NB4 (cell line): Measurements from ENCODE around the gene KDSR.

Source experiments
- MYC ChIP-seq: IDR thresholded peaks from 2 replicates; pipeline ENCODE4 v1.6.1; 2011; ENCODE audit warnings: low read depth, low read length
- POLR2A ChIP-seq: IDR thresholded peaks from 2 replicates; pipeline ENCODE4 v1.6.1; 2011; ENCODE audit warnings: mild to moderate bottlenecking; ENCODE audit not compliant: insufficient read length; ENCODE audit errors: extremely low read depth
- TF ChIP-seq, protein P1 (sequence below): IDR thresholded peaks from one replicate; pipeline ENCODE4 v1.5.1; 2012; ENCODE audit warnings: low read depth, low read length
- TF ChIP-seq, protein P2 (sequence below): IDR thresholded peaks from 2 replicates; pipeline ENCODE4 v1.6.1; 2011; ENCODE audit warnings: low read depth, low read length

DNA sequence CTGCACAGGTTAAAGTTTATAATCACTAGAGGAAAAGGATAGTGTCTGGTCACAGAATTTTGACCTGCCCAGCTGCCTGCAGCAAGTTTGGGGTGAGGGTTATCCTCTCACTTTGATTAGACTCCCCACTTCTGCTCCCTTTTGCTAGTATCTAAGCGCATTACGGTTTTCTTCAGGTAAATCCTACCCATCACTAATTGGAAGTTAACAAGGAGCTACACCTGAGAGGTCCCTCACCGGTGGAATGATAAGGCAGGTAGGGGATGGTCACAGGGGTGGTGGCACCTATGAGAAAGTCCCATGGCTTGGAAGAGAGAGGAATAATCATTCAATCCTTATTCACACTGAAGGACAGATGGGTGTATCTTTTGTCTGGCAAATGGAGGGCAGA is 55.0 kb downstream of the KDSR start:
- TF ChIP-seq, protein P1, sequence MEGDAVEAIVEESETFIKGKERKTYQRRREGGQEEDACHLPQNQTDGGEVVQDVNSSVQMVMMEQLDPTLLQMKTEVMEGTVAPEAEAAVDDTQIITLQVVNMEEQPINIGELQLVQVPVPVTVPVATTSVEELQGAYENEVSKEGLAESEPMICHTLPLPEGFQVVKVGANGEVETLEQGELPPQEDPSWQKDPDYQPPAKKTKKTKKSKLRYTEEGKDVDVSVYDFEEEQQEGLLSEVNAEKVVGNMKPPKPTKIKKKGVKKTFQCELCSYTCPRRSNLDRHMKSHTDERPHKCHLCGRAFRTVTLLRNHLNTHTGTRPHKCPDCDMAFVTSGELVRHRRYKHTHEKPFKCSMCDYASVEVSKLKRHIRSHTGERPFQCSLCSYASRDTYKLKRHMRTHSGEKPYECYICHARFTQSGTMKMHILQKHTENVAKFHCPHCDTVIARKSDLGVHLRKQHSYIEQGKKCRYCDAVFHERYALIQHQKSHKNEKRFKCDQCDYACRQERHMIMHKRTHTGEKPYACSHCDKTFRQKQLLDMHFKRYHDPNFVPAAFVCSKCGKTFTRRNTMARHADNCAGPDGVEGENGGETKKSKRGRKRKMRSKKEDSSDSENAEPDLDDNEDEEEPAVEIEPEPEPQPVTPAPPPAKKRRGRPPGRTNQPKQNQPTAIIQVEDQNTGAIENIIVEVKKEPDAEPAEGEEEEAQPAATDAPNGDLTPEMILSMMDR, result no peak
- TF ChIP-seq, protein P2, sequence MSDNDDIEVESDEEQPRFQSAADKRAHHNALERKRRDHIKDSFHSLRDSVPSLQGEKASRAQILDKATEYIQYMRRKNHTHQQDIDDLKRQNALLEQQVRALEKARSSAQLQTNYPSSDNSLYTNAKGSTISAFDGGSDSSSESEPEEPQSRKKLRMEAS, result no peak
- no peak for TF ChIP-seq POLR2A
- no peak for TF ChIP-seq MYC
